SHP77 (cell line): ENCODE measurements around the gene NUBPL.
"Not testable (repeated sequence)": the region's sequence is repeated elsewhere in the genome, so short reads cannot be mapped to it uniquely, and the experiment has no call there.

Experiments
- DNase-seq, 2 experiments: peaks; one replicate each; lab custom pipeline; 2025; lab: John Stamatoyannopoulos, UW

The NUBPL gene

DNA sequence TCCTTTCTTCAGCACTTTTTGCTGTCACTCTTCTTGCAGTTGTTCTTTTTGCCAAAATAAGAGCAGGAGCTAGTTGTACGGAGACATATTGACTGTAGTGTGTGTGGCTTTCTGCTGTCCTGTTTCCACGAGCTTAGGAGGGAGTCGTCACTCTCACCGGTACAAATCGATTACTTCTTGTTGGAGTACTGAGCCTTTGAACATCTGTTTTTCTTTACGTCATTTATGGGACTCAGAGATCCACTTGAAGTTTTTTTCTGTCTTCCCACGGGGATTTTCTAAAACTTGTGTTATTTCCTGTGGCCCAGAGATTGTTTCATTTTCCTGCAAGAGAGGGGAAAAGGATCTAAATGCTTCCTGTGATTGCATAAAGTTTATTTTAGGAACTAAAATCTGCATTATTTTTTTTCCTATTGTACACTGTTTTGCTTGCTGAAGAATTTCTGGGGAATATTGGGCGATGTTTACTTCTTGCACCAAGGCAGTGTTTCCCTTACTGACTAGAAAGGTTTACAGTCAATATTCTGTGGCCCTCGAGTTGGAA is 316.1 kb downstream of the NUBPL start:
- DNase-seq, result peak in 1 of 2 experiments; percentile 12

DNA sequence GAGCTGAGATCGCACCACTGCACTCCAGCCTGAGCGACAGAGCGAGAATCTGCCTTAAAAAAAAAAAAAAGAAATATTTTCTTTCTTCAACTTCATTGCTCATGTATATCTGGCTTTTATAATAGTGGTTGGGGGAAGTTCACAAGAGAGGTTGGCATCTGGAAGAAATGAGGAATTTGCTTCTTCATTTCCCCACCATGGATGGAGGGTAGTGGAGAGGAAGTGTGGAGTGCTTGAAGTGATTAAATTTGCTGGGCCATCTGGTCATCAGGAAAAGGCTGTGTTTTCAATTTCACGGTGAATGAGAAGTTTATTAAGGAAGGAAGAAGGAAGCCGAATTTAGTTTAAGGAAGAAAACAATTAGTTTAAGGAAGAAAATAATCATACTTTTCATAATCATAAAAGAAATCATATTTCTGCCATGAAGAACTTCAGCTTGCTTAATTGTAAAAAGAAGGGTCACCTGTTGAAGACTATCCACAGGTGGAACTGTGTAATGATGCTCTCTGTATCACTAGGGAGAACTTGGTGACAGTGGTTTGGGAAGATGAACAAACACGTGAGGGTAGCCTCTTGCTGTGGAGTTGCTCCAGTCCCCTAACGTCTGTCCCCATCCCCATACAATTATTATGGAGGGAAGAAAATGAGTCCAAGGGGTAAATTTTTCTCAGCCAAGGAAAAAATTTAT is 318.6 kb downstream of the NUBPL start:
- no peak for DNase-seq

- DNase-seq, result no peak
Measured at GRCh38 chr14:31880935-31881334, 319.7 kb downstream of the NUBPL start.

DNA sequence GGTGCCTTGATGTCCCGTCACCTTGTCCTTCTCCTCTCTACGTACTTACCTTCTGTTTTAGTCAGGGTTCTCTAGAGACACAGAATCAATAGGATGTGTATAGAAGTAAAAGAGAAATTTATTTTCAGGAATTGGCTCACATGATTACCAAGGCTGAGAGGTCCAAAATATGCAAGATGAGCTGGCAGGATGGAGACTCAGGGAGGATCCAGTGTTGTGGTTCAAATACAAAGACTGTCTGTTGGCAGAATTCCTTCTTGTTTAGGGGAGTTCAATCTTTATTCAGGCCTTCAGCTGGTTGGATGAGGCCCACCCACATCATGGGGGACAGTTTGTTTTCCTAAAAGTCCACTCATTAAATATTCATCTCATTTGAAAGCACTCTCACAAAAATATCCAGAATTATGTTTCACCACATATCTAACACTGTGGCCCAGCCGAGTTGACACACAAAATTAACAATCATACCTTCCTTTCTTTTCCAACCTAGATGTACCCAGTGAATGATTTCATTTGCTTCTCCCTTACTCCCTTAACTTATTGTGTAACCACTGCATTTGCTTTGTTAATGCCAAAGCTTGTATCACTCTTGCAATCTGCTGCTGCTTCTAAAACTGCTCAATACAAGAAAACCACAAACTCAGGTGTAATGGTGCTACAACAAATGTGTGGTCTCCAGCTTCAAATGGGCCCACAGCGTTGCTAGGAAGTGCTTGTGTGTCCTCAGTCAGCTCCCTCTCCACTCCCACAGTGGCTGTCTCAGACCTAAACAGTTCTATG is 320.5 kb downstream of the NUBPL start:
- no peak for DNase-seq

- no peak for DNase-seq
Measured at GRCh38 chr14:31884238-31884637, 323.0 kb downstream of the NUBPL start.

DNA sequence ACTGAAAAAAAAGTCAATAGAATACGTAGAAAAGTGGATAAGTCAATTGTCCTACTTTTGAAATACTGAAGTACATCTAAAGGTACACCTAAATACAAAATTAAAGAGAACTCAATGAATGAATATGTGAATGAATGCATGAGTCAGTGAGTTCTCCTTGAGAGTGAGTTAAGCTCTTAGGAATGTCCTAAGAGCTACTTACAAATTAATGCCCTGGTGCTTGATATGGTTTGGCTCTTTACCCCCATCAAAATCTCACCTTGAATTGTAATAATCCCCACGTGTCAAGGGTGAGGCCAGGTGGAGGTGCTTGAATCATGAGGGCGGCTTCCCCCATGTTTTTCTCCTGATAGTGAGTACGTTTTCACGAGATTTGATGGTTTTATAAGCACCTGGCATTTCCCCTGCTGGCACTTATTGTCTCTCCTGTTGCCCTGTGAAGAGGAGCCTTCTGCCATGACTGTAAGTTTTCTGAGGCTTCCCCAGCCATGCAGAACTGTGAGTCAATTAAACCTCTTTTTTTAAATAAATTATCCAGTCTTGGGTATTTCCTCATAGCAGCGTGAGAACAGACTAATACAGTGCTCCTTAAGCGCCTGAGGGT is 323.7 kb downstream of the NUBPL start:
- no peak for DNase-seq

GRCh38 chr14:31886156-31886835 is 325.1 kb downstream of the NUBPL start:
- no peak for DNase-seq

- no peak for DNase-seq
Measured at GRCh38 chr14:31887929-31888580, 326.9 kb downstream of the NUBPL start.

GRCh38 chr14:31889297-31889696 is 328.1 kb downstream of the NUBPL start:
- DNase-seq, result no peak

- not testable (repeated sequence) for DNase-seq
Measured at GRCh38 chr14:31890202-31890601, 329.0 kb downstream of the NUBPL start.

DNA sequence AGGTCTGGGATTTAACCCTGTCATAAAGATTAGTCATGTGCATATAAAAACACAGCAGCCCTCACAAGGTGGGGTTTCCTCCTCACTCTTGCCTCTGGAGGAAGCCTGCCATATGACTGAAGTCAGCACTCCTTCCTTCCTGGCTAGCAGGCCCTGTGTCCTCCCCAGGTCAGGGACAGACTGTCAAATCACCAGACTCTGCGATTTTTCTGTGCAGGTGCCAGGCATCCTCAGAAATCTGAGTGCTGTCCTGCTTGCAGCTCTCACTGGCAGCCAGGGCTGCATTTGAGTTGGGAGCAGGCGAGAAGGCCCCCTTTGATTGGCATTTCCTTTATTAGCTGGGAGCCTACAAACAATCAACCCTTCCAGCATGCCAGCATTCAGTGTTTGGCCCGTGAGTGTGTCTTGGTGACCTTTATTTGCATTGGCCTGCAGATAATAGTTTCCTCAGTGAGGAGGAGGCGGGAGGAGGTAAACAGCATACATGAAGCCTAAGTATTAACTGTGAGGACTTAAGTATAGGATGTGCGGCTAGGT is 332.1 kb downstream of the NUBPL start:
- DNase-seq, result no peak

GRCh38 chr14:31894351-31894750 is 333.1 kb downstream of the NUBPL start:
- DNase-seq, result no peak

- DNase-seq, result no peak
Measured at GRCh38 chr14:31895206-31895605, 334.0 kb downstream of the NUBPL start.

GRCh38 chr14:31895646-31896045 is 334.4 kb downstream of the NUBPL start:
- no peak for DNase-seq

- DNase-seq, result no peak
Measured at GRCh38 chr14:31897581-31898186, 336.5 kb downstream of the NUBPL start.

GRCh38 chr14:31898838-31899528 is 337.8 kb downstream of the NUBPL start:
- DNase-seq, result no peak

- no peak for DNase-seq
Measured at GRCh38 chr14:31902002-31902401, 340.8 kb downstream of the NUBPL start.

GRCh38 chr14:31902945-31903646 is 341.9 kb downstream of the NUBPL start:
- no peak for DNase-seq

DNA sequence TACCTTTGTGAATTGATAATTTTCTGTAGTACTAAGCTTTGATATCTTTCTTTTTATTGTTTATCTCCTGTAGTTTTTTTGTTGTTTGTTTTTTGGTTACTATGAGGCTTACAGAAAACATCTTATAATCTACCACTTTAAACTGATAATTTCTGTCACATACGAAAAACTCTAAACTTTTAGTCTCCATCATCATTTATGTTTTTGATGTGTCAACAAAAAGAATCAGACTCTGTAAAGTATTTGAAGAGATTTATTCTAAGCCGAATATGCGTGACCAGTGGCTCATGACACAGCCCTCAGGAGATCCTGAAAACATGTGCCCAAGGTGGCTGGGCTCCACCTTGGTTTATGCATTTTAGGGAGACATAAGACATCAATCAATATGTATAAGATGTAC is 348.8 kb downstream of the NUBPL start:
- DNase-seq, result no peak
